CD8-positive, alpha-beta memory T cell (primary cell): ENCODE data around the gene ACAP1. TPM values are rescaled to one million over a fixed set of nuclear protein-coding genes. Genes with fewer than 3 reads are reported as not detected.

Experiments
- polyA plus RNA-seq: library from polyadenylated mRNA; unstranded; fragments of 300-500 nt; fragmentation: Illumina TruSeq; gene quantifications from one replicate; pipeline ENCODE4 v1.2.3, GENCODE V29; 2021
- total RNA-seq, 2 experiments: library from RNA; stranded (reverse); gene quantifications; one replicate each; pipeline ENCODE4 v1.2.3, GENCODE V29; 2021

ACAP1 gene
- total and polyA plus RNA-seq, 3 experiments from 2014 or later = 216 to 274 (median 225) TPM

Other genes starting within 250 kb of the ACAP1 start
Only the 30 nearest of the 35 such genes appear.
- gene ASGR1, start 157.2 kb upstream of the ACAP1 start, total RNA-seq = under 1 TPM; 0.46 to 0.55 TPM
- not detected for gene ASGR1, start 157.2 kb upstream of the ACAP1 start, polyA plus RNA-seq
- gene DLG4, start 116.7 kb upstream of the ACAP1 start, total RNA-seq = 1 to 10 TPM; 3.5 to 4.4 TPM
- gene DLG4, start 116.7 kb upstream of the ACAP1 start, polyA plus RNA-seq = 0.45 TPM
- 100 to 1,000 TPM; 281 to 288 TPM for gene ACADVL, start 116.6 kb upstream of the ACAP1 start, total RNA-seq
- gene ACADVL, start 116.6 kb upstream of the ACAP1 start, polyA plus RNA-seq = 109 TPM
- gene DVL2, start 102.0 kb upstream of the ACAP1 start, total RNA-seq = 10 to 100 TPM; 61.8 to 65.5 TPM
- gene DVL2, start 102.0 kb upstream of the ACAP1 start, polyA plus RNA-seq = 24.0 TPM
- gene PHF23, start 97.1 kb upstream of the ACAP1 start, total RNA-seq = 10 to 100 TPM; 48.0 to 51.9 TPM
- 25.8 TPM for gene PHF23, start 97.1 kb upstream of the ACAP1 start, polyA plus RNA-seq
- 100 to 1,000 TPM; 156 to 165 TPM for gene GABARAP, start 94.1 kb upstream of the ACAP1 start, total RNA-seq
- 914 TPM for gene GABARAP, start 94.1 kb upstream of the ACAP1 start, polyA plus RNA-seq
- gene CTDNEP1, start 84.8 kb upstream of the ACAP1 start, total RNA-seq = 100 to 1,000 TPM; 224 to 240 TPM
- 57.1 TPM for gene CTDNEP1, start 84.8 kb upstream of the ACAP1 start, polyA plus RNA-seq
- gene ELP5, start 84.3 kb upstream of the ACAP1 start, total RNA-seq = 100 to 1,000 TPM; 106 to 111 TPM
- 84.8 TPM for gene ELP5, start 84.3 kb upstream of the ACAP1 start, polyA plus RNA-seq
- gene CLDN7, start 74.1 kb upstream of the ACAP1 start, total RNA-seq = 1 to 10 TPM in 1 of 2 experiments, under 1 TPM in 1; 0.63 to 1.1 TPM
- 2.1 TPM for gene CLDN7, start 74.1 kb upstream of the ACAP1 start, polyA plus RNA-seq
- gene SLC2A4, start 54.8 kb upstream of the ACAP1 start, total RNA-seq = under 1 TPM; 0.18 to 0.24 TPM
- gene SLC2A4, start 54.8 kb upstream of the ACAP1 start, polyA plus RNA-seq = not detected
- under 1 TPM; 0.07 to 0.26 TPM for gene YBX2, start 41.9 kb upstream of the ACAP1 start, total RNA-seq
- not detected for gene YBX2, start 41.9 kb upstream of the ACAP1 start, polyA plus RNA-seq
- 1,000 to 10,000 TPM; 1,533 to 1,595 TPM for gene EIF5A, start 28.9 kb upstream of the ACAP1 start, total RNA-seq
- 230 TPM for gene EIF5A, start 28.9 kb upstream of the ACAP1 start, polyA plus RNA-seq
- gene GPS2, start 21.2 kb upstream of the ACAP1 start, total RNA-seq = 10 to 100 TPM; 81.1 to 85.2 TPM
- 116 TPM for gene GPS2, start 21.2 kb upstream of the ACAP1 start, polyA plus RNA-seq
- gene NEURL4, start 7.2 kb upstream of the ACAP1 start, total RNA-seq = 10 to 100 TPM; 60.1 to 60.7 TPM
- gene NEURL4, start 7.2 kb upstream of the ACAP1 start, polyA plus RNA-seq = 2.7 TPM
- gene KCTD11, start 15.6 kb downstream of the ACAP1 start, total RNA-seq = 1 to 10 TPM; 4.6 to 5.1 TPM
- gene KCTD11, start 15.6 kb downstream of the ACAP1 start, polyA plus RNA-seq = 1.9 TPM
- gene TMEM95, start 18.6 kb downstream of the ACAP1 start, total RNA-seq = not detected
- not detected for gene TMEM95, start 18.6 kb downstream of the ACAP1 start, polyA plus RNA-seq
- gene TNK1, start 44.6 kb downstream of the ACAP1 start, total RNA-seq = 1 to 10 TPM; 4.4 to 5.8 TPM
- gene TNK1, start 44.6 kb downstream of the ACAP1 start, polyA plus RNA-seq = 3.1 TPM
- gene PLSCR3, start 58.0 kb downstream of the ACAP1 start, total RNA-seq = 10 to 100 TPM; 79.1 to 81.6 TPM
- 152 TPM for gene PLSCR3, start 58.0 kb downstream of the ACAP1 start, polyA plus RNA-seq
- 10 to 100 TPM; 45.4 to 51.4 TPM for gene TMEM256, start 67.6 kb downstream of the ACAP1 start, total RNA-seq
- gene TMEM256, start 67.6 kb downstream of the ACAP1 start, polyA plus RNA-seq = 62.4 TPM
- gene NLGN2, start 71.3 kb downstream of the ACAP1 start, total RNA-seq = 1 to 10 TPM; 5.6 to 6.6 TPM
- 0.06 TPM for gene NLGN2, start 71.3 kb downstream of the ACAP1 start, polyA plus RNA-seq
- gene SPEM1, start 83.8 kb downstream of the ACAP1 start, total RNA-seq = not detected
- gene SPEM1, start 83.8 kb downstream of the ACAP1 start, polyA plus RNA-seq = not detected
- gene SPEM2, start 89.1 kb downstream of the ACAP1 start, total RNA-seq = not detected
- not detected for gene SPEM2, start 89.1 kb downstream of the ACAP1 start, polyA plus RNA-seq
- not detected for gene SPEM3, start 92.3 kb downstream of the ACAP1 start, total RNA-seq
- not detected for gene SPEM3, start 92.3 kb downstream of the ACAP1 start, polyA plus RNA-seq
- gene TMEM102, start 98.9 kb downstream of the ACAP1 start, total RNA-seq = 10 to 100 TPM; 11.1 to 11.9 TPM
- gene TMEM102, start 98.9 kb downstream of the ACAP1 start, polyA plus RNA-seq = 23.3 TPM
- gene FGF11, start 103.0 kb downstream of the ACAP1 start, total RNA-seq = 1 to 10 TPM in 1 of 2 experiments, under 1 TPM in 1; 0.85 to 1.1 TPM
- gene FGF11, start 103.0 kb downstream of the ACAP1 start, polyA plus RNA-seq = 0.12 TPM
- gene CHRNB1, start 108.5 kb downstream of the ACAP1 start, total RNA-seq = 1 to 10 TPM; 6.0 to 6.3 TPM
- 24.7 TPM for gene CHRNB1, start 108.5 kb downstream of the ACAP1 start, polyA plus RNA-seq
- gene ZBTB4, start 143.1 kb downstream of the ACAP1 start, total RNA-seq = 10 to 100 TPM; 22.8 to 23.1 TPM
- 24.1 TPM for gene ZBTB4, start 143.1 kb downstream of the ACAP1 start, polyA plus RNA-seq
- gene SLC35G6, start 144.9 kb downstream of the ACAP1 start, total RNA-seq = not detected
- 0.12 TPM for gene SLC35G6, start 144.9 kb downstream of the ACAP1 start, polyA plus RNA-seq
- gene POLR2A, start 147.8 kb downstream of the ACAP1 start, total RNA-seq = 100 to 1,000 TPM; 190 to 192 TPM
- 69.6 TPM for gene POLR2A, start 147.8 kb downstream of the ACAP1 start, polyA plus RNA-seq
- gene TNFSF12, start 212.5 kb downstream of the ACAP1 start, total RNA-seq = 10 to 100 TPM; 18.6 to 22.5 TPM
- 60.8 TPM for gene TNFSF12, start 212.5 kb downstream of the ACAP1 start, polyA plus RNA-seq